Measurements from ENCODE around the gene GARIN6.

DNA sequence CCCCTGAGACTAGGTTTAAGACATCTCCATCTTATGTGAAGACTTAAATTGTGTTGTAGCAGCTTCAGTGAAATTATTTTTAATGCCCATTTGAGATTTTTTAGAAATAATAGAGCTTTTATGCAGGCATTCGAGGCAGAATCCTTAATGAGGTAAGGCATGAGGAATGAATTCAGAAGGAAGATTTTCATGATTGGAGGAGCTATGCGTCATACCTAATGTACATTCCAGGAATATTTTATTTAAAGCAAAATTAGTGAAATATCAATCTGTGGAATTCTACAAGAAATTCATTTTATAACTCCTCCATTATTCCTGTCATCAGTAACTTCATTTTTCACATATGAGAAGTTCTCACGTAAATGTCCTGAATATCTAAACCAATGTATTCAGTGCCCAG is 36.0 kb upstream of the GARIN6 start:
- TF ChIP-seq, protein P1, sequence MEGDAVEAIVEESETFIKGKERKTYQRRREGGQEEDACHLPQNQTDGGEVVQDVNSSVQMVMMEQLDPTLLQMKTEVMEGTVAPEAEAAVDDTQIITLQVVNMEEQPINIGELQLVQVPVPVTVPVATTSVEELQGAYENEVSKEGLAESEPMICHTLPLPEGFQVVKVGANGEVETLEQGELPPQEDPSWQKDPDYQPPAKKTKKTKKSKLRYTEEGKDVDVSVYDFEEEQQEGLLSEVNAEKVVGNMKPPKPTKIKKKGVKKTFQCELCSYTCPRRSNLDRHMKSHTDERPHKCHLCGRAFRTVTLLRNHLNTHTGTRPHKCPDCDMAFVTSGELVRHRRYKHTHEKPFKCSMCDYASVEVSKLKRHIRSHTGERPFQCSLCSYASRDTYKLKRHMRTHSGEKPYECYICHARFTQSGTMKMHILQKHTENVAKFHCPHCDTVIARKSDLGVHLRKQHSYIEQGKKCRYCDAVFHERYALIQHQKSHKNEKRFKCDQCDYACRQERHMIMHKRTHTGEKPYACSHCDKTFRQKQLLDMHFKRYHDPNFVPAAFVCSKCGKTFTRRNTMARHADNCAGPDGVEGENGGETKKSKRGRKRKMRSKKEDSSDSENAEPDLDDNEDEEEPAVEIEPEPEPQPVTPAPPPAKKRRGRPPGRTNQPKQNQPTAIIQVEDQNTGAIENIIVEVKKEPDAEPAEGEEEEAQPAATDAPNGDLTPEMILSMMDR (IDR thresholded peaks at IDR 0.05 in 2 of 3, conservative IDR thresholded peaks at IDR 0.05 in 1 of 3; ENCODE audit: borderline replicate concordance in 1 of 3, insufficient read depth in 1 of 3, low read depth in 2 of 3, low read length in 2 of 3) = no peak
- TF ChIP-seq POLR2A (IDR thresholded peaks at IDR 0.05; ENCODE audit: borderline replicate concordance, extremely low read depth, insufficient read depth, insufficient read length) = no peak
- TF ChIP-seq EZH2 (IDR thresholded peaks at IDR 0.05) = no peak
- TF ChIP-seq ZFX (IDR thresholded peaks at IDR 0.05) = no peak
- TF ChIP-seq JUND (IDR thresholded peaks at IDR 0.05) = no peak
- TF ChIP-seq, protein P2, sequence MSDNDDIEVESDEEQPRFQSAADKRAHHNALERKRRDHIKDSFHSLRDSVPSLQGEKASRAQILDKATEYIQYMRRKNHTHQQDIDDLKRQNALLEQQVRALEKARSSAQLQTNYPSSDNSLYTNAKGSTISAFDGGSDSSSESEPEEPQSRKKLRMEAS (IDR thresholded peaks at IDR 0.05) = no peak
- no peak for TF ChIP-seq EZH2phosphoT487 (IDR thresholded peaks at IDR 0.05; ENCODE audit: borderline replicate concordance)
- no peak for TF ChIP-seq YY1 (IDR thresholded peaks at IDR 0.05; ENCODE audit: extremely low read depth, insufficient replicate concordance, low read depth, low read length)
- TF ChIP-seq SIN3A (IDR thresholded peaks at IDR 0.05; ENCODE audit: low read depth) = no peak

Data from HCT116 (cell line).